Brain pericyte (primary cell): Measurements from ENCODE around the gene CCDC186.
"Not testable (repeated sequence)": the region's sequence is repeated elsewhere in the genome, so short reads cannot be mapped to it uniquely, and the experiment has no call there.

Source experiments
- DNase-seq: peaks from one replicate; pipeline ENCODE4 v3.0.0-alpha.2; 2012; ENCODE audit warnings: low read depth, low spot score

Gene CCDC186

DNA sequence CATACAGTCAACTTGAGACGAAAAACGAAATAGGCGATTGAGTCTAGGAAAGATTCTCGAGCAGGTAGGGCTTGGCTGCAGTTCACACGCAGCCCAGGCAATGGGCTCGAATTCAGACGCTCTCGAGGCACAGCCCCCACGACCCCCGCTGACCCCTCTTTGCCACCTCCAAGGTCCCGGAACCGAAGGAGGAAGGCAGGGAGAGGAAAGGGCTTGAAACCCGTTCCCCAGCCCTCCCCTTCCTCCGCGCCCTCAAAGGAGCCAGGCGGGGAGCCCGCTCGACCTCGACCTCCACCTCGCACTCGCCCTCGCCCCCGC, 441 bp downstream of the CCDC186 start:
- DNase-seq = no peak

DNA sequence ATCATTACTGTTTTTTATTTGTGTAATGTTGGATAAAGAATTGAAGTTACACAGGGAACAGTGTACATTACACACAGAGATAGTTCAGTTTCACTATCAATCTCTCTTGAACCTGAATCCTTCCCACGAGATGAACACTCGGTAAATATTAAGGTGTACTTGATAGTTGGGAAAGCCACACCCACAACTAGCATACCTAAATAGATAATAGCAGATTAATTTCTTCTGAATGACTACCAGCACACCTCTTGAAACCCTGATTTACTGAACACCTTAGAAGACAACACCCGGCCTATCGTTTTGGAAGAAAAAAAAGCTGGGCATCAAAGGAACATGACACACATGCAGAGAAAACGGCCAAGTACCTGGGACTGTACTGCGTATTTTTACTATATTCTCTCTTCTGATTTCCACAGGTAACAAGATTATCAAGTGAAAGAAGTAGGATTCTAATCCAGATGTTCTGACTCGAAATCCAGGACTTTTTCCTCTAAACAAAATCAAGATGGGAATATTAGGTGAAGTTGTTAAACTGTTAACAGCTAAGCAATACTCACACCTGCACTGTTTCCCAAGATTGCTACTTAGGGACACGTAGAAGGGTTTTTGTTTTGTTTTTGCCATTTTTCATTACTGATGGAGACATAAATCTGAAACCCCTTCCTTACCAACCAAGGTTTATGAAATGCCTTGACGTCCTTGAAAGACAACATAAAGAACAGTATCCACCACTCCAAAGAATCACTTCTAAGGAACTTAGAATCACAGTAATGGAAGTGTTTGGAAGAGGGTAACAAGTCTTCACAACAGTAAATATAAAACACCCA, 1.0 kb downstream of the CCDC186 start:
- DNase-seq = no peak

DNA sequence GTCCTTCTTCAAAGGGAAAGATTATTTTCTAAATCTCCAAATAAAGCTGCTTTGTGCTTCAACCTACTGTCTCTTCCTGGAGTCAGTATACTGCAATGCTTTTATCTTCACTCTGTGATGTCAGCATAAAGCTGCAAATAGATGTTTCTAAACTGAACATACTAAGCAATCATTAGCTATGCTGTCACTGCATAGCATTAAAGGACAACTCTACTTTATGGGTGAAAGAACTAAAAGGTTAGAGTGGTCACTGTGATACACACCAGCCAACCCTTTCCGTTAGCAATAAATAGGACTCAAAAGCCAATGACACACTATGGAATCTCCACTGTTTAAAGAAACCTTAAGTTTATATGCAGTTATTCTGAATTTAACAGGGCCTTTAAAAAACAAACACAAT, 1.8 kb downstream of the CCDC186 start:
- no peak for DNase-seq

DNA sequence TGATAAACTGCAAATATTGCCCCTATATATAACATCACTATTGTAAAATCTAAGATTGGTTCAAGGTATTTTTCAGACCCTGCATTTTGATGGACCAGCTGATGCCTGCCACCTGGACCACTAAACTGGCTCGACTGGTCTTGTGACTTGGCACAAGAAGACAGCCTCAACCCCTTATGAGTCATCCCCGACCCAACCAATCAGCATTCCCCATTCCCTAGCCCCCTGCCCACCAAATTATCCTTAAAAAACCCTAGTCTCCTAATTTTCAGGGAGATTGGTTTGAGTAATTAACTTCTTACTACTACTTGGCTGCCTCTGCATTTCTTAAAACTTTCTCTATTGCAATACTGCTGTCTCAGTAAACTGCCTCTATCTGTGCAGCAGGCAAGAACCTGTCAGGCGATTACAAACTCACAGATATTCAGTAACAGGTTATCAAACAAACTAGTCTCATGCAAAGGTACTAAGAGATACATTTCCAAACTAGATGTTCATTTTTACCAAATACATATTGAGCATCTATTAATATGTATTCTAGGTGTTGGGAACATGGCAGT, 5.5 kb downstream of the CCDC186 start:
- no peak for DNase-seq

DNA sequence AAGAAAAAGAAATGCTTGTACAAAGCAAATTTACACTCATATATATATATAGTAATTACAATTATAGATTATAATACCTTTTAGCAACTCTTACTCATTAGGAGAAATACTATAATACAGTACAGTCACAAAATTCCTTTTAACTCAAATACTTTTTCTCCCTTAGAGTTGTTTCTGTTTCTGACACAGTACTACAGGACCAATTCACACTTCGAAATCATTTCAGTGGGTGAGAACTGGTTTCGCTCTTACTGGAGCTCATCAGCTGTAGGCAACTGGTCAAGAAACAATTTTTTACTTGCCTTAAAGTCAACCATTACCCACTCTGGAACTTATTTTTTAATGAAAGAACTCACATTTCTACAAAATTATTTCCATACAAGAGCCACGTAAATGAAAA, 6.0 kb downstream of the CCDC186 start:
- DNase-seq = no peak

DNA sequence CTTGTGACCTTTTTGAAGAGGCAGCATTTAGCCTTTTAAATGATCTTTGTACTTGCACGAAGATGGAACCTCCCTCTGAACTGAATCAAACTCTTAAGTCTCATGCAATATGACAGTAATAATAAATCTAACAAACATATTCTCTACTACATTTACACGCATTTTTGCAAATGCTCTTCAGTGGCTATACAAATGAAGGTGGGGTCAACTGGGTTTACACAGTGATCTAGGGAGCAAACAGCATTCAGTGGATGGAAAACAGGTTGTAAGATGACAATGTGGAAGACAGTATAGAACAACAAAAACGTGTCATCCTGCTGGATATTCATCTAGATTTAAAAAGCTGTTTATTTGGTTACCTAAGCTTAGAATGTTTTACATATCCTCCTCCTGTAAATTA, 7.5 kb downstream of the CCDC186 start:
- DNase-seq = no peak

DNA sequence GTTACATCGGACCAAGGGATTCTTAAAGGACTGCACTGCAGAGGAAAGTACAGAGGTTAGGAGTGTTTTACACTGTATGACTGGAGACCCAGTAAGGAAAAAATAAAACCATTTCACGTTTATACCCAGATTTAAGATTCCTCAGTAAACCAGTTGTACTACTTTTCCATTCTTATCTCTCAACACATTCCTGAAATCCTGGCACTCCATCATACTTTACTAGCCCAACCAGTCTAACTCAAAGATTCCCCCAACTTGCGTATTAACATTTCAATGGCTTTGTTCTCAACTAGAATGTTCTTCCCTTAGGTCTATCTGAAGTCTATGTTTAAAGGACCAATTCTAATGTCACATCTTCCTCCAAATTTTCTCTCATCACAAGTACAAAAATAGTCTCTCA, 8.0 kb downstream of the CCDC186 start:
- DNase-seq = no peak

DNA sequence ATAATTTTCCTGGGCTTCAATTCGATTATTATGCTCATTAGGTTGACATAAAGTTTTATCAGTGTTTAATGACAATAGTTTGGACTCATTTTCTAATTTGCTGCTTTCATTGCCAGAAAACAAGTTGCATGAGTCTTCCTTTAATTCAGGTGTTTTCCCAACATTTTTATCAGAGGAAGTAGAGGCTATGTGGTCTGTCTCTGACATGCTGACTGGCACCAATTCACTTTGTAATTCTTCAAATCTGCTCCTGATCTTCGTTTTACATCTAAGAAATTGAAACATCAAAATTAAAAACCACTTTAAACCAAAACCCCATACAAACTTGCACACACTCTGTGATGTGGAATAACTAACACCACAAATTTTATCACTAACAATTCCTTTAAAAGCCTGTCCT, 10.9 kb downstream of the CCDC186 start:
- no peak for DNase-seq

DNA sequence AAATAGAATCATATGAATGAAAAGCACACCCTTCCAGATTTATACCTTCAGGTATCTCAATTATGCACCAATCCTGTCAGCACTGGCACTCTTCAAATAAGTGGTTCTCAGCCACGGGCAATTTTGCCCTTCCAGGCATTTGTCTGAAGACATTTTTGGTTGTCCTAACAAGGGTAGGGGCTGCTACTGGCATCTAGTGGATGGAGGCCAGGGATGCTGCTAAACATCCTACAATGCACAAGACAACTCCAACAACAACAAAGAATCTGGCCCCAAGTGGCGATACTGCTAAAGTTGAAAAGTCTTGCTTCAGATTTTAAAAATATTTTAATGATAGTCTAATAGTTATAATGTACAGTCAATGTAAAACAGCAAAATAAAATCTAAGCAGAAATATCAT, 16.1 kb downstream of the CCDC186 start:
- DNase-seq = no peak

DNA sequence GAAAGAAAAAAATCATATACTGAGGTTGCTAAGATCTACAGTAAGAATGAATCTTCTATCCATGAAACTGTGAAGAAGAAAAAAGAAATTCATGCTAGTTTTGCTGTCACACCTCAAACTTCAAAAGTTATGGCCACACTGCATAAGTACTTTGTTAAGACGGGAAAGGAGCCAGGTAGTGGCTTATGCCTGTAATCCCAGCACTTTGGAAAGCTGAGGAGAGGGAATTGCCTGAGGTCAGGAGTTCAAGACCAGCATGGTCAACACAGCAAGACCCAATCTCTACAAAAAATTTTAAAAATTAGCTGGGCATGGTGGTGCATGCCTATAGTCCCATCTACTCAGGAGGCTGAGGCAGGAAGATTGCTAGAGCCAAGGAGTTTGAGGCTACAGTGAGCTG, 22.1 kb downstream of the CCDC186 start:
- no peak for DNase-seq

DNA sequence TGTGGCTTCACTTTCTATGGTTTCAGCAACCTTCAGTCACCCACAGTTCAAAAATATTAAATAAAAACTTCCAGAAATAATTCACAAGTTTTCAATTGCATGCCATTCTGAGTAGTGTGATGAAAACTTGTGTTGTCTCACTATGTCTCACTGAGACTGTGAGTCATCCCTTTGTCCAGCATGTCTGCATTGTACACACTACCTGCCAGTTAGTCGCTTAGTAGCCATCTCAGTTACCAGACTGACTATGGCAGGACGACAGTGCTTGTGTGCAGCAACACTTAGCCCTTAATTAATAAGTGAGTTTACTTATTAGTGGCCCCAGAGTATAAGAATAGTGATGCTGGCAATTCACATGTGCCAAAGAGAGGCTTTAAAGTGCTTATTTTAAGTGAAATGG, 22.5 kb downstream of the CCDC186 start:
- no peak for DNase-seq

DNA sequence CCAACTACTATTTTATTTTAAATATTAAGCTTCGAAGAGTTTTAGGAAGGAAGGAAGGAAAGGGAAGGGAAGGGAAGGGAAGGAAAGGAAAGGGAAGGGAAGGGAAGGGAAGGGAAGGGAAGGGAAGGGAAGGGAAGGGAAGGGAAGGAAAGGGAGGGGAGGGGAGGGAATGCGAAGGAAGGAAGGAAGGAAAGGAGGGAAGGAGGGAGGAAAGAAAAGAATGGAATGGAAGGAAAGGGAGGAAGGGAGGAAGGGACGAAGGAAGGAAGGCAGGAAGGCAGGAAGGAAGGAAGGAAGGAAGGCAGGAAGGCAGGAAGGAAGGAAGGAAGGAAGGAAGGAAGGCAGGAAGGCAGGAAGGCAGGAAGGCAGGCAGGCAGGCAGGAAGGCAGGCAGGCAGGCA, 24.5 kb downstream of the CCDC186 start:
- not testable (repeated sequence) for DNase-seq

DNA sequence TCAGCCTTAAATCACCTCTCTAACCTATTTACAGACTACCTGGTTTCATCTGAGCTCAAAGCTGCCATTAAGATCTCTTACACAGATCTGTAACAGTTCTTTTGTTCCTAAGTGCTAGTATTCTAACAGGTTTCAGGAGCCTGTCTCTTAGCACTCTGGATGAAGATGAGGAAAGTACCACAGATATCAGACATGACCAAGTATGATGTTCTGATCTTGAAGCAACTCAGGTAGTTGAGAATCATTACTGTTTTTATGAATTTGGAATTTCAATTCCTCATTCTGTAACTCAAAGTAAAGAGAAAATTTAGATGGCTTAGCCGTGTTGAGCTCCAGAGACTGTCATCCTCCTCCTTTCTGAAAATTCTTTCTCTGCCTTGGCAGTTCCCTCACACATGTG, 30.8 kb downstream of the CCDC186 start:
- no peak for DNase-seq

DNA sequence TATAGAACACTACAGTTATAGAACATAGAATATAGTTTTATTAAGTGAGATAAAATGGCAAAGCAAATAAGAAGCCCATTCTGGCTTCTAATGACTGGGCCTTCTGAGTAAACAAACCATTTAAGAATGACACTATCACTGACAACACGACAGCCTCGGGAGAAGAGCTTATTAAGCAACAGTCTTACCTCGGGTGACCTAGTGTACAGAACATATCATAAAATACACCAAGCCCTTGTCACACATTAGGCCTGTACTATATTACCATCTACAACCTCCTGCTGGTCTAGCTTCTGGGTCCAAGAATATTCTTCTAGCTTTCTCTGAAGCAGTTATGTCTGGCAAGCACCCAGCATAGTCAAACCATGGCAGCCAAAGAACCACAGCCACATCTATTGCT, 32.0 kb downstream of the CCDC186 start:
- DNase-seq = no peak

DNA sequence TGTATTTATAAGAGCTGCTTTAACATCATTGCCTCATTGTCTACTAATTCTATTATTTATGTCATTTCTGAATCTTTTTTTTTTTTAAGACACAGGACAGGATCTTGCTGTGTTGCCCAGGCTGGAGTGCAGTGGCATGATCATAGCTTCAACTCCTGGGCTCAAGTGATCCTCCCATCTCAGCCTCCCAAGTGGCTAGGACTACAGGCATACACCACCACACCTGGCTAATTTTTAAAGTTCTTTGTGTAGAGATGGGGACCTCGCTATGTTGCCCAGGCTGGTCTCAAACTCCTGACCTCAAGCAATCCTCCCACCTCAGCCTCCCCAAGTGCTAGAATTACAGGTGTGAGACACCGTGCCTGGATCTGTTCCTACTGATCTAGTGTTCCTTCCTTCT, 33.2 kb downstream of the CCDC186 start:
- DNase-seq = not testable (repeated sequence)

DNA sequence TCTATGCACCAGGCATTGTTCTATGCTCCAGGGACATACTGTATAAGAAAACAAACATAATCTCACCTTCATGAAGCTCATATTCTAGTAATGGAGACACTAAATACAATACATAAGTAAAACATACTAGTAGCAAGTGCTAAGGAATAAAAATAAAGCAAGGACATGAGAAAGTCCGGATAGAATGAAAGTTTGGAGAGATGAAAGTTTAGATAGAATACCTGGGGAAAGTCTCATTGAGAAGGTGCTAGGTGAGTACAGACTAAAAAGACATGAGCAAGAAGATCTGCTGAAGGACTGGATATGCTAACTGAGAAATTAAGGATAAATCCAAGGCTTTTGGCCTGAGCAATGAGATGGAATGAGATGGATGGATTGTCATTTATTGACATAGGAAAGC, 34.0 kb downstream of the CCDC186 start:
- DNase-seq = no peak

DNA sequence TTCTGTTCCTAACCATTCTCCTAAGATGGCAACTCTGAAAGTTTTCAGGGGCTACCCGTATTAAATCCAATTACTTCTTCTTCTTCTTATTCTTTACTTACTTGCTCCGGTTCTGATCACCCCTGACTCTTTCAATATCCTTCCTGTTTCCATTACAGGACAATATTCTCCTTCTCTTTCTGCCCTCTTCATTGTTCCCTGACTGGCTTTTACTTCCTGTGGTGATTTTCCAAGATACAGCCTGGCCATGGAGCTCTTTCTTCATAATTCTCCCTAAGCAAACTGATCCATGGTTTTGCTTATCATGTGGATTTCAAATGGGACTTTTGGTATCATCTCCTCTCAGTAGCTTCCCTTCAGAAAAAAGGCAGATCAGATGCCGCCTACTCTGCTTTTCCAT, 35.4 kb downstream of the CCDC186 start:
- no peak for DNase-seq

DNA sequence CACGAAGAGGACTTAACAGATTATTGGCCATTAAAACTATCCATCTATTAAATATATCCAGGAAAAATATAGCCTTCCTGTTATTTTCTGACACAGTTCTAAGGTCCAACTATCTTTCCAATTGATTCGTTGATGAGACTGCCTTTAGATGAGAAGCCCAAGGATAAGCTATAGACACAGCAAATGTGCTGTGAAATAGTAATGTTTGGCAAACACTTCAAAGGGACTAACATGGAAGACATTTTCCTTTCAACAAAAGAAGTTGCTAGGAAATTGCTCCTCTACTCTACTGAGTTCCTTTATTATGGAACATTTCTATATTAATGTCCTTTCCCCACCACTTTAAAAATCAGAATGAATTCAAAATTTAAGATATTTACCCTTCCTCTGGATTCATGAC, 38.5 kb downstream of the CCDC186 start:
- no peak for DNase-seq

DNA sequence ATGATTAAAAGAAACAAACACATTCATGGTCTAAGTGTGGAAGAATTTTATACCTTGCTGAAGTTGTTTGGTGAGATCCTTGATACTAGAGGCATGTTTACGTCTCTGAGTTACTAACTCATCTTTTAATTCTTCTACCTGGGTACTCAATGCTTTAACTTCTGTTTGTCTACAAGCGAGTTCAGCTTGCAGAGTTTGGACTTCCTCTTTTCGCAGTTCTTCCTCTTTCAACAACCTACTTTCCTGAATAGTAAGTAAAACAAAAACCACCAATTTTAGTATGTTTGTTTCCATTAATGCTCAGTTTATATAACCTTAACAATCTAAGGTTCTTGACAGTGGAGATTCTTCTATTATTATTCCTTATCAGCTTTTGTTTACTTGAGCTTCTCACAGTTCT, 42.9 kb downstream of the CCDC186 start:
- DNase-seq = no peak

DNA sequence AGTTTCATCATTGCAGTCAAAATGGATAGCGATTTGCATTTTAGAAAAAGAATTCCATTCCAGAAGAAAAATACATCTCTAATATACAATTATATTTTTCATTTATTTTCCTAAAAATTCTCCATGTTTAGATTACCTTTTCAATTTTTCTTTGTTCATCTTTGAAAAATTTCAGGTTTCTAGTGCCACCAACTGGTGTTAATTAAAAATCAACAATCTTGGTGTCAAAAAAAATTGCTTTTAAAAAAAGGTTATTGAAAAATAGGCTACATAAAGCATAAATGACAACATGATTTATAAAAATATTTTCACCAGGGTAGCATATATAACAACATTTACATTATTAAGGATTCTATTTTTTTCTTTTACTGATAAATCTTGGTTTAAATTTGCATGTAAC, 53.0 kb downstream of the CCDC186 start:
- DNase-seq = no peak

DNA sequence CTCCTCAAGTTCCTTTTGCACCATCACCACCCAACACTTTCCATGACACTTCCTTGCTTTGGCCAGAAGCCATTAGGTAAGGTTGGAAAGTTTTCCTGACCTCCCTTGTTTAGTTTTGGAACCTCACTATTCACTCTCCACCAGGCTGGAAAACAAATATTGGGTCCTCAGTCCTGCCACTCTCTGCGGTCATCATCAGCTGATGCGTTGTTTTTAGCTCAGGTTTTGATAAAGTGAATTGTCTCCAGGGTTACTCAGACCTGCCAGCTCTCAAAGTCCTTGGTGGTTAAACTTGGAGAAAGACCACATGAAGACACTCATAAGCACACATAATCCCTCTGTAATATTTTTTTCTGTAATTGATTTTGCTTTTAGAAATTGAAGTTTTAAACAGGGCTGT, 55.5 kb downstream of the CCDC186 start:
- DNase-seq = no peak

DNA sequence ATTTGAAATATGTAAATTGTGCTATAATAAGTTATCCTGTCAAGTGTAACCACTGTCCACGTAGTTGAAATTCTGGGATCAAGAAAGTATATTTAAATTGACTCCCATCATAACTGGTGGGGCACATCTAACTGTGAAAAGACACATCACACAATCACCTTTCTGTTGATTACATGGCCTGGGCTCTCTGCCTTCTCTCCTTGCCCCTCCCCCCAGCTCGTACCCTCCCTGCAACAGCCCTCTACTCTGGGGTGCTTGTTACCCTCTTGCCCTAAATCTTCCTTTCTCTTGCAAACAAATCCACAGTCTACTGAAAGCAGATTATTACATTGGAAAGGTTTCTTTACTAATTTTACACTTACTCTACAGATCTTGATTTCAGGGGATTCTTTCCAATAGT, 56.3 kb downstream of the CCDC186 start:
- DNase-seq = no peak

DNA sequence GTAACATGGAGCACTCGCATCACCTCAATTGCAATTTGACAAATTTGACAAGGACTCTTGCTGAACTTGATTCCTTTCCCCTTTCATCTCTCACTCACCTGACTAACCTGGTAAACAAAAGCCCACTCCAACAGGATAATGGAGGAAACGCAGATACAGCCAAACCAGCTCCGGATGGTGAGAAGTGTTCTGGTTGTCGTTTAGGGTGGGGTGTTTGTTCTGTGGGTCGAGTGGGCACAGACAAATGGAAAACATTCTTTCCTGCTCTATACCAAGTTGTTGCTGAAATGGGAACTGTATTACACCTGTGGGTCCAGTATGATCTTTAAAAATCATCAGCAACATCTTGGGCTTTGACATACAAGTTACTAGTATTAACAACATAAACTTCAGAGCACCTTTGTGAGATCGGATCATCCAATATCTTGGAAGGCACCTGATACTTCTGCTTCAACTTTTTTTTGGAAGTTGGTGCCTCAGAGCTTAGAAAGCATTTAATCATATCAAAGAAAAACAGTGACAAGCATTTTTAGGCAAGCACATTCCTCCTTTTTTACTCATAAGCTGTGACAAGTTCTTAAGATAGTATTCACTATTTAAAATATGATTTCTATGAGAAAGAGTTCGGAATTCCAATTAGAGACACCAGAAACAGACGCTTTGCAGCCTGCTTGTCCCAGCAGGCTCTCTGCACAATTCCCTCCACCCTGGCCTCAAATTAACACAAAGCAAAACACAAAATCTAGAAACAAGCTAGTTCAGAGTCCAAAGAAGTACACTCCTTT, 58.1 kb downstream of the CCDC186 start:
- no peak for DNase-seq
